Left lung (tissue), 10 donors: ENCODE results near the gene EBF4. TPM values are rescaled to one million over a fixed set of nuclear protein-coding genes. Genes with fewer than 3 reads are reported as not detected.

Source experiments
- ATAC-seq: fragments of 200-7000 bp; cut with Tn5 transposase; one replicate; pipeline ENCODE4 v1.9.1; 2020; ENCODE audit warnings: moderate library complexity
- DNase-seq, 4 donors: peaks; one replicate each; pipeline ENCODE4 v3.0.0-alpha.2; 2013 to 2020
- H3K27ac ChIP-seq, 2 donors: fragments of 200-600 bp; sonication (generic) in 1 of 2; one replicate each; pipeline versions ENCODE4 v1.5.0 to v1.8.0; 2020 to 2021
- H3K27me3 ChIP-seq, 2 donors: fragments of 200-600 bp; sonication (generic) in 1 of 2; one replicate each; pipeline versions ENCODE4 v1.5.0 to v1.8.0; 2020 to 2021
- H3K36me3 ChIP-seq, 2 donors: fragments of 200-600 bp; sonication (generic) in 1 of 2; one replicate each; pipeline versions ENCODE4 v1.5.0 to v1.8.0; 2020 to 2021
- H3K4me1 ChIP-seq, 2 donors: fragments of 200-600 bp; one replicate each; pipeline ENCODE4 v1.8.0; 2021
- H3K4me3 ChIP-seq, 2 donors: fragments of 200-600 bp; sonication (generic) in 1 of 2; one replicate each; pipeline versions ENCODE4 v1.5.0 to v1.8.0; 2020 to 2021; ENCODE audit warnings: mild to moderate bottlenecking in 1 of 2
- H3K9me3 ChIP-seq, 2 donors: fragments of 200-600 bp; sonication (generic) in 1 of 2; one replicate each; pipeline versions ENCODE4 v1.5.0 to v1.8.0; 2020 to 2021
- CTCF ChIP-seq, 2 donors: fragments of 200-600 bp; sonication (generic) in 1 of 2; IDR thresholded peaks; one replicate each; pipeline versions ENCODE4 v1.5.0 to v1.8.0; 2021; ENCODE audit warnings: antibody characterized with exemption in 2 of 2
- intact Hi-C, 2 donors: fragments of 100-400 bp; cut with DNase I; formaldehyde crosslinking; loops; one replicate each; pipeline versions ENCODE4 v1.11.2 to v1.14.2; 2022
- polyA plus RNA-seq, 6 donors: library from polyadenylated mRNA; unstranded; fragments of 120-200 nt; gene quantifications; one replicate each; pipeline ENCODE4 v1.2.1, GENCODE V29; 2013; ENCODE audit not compliant: insufficient read length in 6 of 6
- total RNA-seq, 2 donors: library from RNA; stranded (reverse); fragmentation: NEBNext Ultra II Directional; extraction: Animal tissue kit (Norgen Biotek cat#: 25700); gene quantifications; one replicate each; pipeline ENCODE4 v1.2.1, GENCODE V29; 2021
- donor health status: DM: no; HTN: yes; CAD: no.
- donor health status: DM: no; HTN: no; CAD: no.

EBF4 gene
- total and polyA plus RNA-seq, 8 donors, result 10.0 to 55.9 (median 40.0) TPM

- Histone ChIP-seq H3K27me3 (peaks cover 23 to 88% of the 10 kb centered on the region in 2 donors), H3K27ac (no peak overlapping the region), H3K4me3 (no peak overlapping the region), H3K9me3 (no peaks in the 10 kb centered on the region), H3K4me1 (peaks cover 0 to 25% of the 10 kb centered on the region in 2 donors), H3K36me3 (no peaks in the 10 kb centered on the region)
- intact Hi-C loops, result no loop called here
- DNase-seq, result no peak
- no peak for ATAC-seq
- TF ChIP-seq CTCF (IDR thresholded peaks at IDR 0.05), result no peak
Measured at GRCh38 chr20:2797136-2797983, 104.8 kb downstream of the EBF4 start.

- ATAC-seq, result no peak
- no peak for DNase-seq
Measured at GRCh38 chr20:2798095-2798805, 105.7 kb downstream of the EBF4 start.

DNA sequence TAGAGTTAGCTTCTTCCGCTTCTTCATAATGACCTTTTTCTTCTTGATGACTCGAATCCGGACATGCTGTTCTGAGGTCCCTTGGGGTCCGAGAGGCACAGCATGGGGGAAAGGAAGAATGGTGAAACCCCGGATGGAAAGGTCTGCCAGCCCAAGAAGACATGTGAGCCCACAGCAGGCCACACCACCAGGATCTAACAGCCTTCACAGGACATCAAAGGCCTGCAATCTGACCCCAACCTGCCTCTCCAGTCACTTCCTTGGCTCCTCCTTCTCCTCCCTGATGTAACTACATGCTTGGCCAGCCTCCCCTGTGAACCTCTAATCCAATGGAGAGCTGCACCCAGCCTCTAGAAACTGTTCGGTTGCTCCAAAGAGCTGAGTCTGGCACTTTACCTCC is 106.2 kb downstream of the EBF4 start:
- intact Hi-C loops, result no loop called here
- no peak overlapping the region for H3K27ac ChIP-seq
- no peaks in the 10 kb centered on the region for H3K9me3 ChIP-seq
- TF ChIP-seq CTCF (IDR thresholded peaks at IDR 0.05), result no peak
- DNase-seq (no peak), ATAC-seq (no peak)
- peaks cover 0 to 25% of the 10 kb centered on the region in 2 donors for H3K4me1 ChIP-seq
- no peak overlapping the region for H3K4me3 ChIP-seq
- peaks cover 28 to 94% of the 10 kb centered on the region in 2 donors for H3K27me3 ChIP-seq
- no peaks in the 10 kb centered on the region for H3K36me3 ChIP-seq

More at GRCh38 chr20:2798095-2798805, 105.7 kb downstream of the EBF4 start:
- no peak for TF ChIP-seq CTCF (IDR thresholded peaks at IDR 0.05)
- H3K27ac ChIP-seq, result no peak overlapping the region
- H3K36me3 ChIP-seq, result no peaks in the 10 kb centered on the region
- no peak overlapping the region for H3K4me3 ChIP-seq
- H3K4me1 ChIP-seq, result peaks cover 0 to 25% of the 10 kb centered on the region in 2 donors
- intact Hi-C loops, result no loop called here
- peaks cover 28 to 89% of the 10 kb centered on the region in 2 donors for H3K27me3 ChIP-seq
- H3K9me3 ChIP-seq, result no peaks in the 10 kb centered on the region

DNA sequence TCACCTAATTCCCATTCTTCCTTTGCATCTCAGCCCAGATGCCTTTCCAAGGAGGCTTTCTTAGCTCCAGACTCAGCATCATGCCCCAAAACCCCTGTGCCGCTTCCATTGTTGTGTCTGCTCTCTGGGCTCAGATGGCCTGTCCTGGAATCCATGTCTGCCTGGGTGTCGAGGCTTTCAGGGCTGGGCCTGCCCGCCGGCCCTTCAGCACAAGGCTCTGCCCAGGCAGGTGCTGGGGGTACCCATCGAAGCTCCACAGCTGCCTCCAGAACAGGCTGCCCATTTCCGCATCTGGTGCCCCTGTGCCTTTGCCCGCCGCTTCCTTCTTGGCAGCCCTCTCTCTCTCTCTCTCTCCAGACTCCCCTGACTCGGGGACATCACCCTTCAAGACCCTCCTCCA is 106.7 kb downstream of the EBF4 start:
- peaks cover 32 to 94% of the 10 kb centered on the region in 2 donors for H3K27me3 ChIP-seq
- no peak overlapping the region for H3K27ac ChIP-seq
- no peak for TF ChIP-seq CTCF (IDR thresholded peaks at IDR 0.05)
- DNase-seq (no peak), ATAC-seq (no peak)
- no peaks in the 10 kb centered on the region for H3K36me3 ChIP-seq
- H3K9me3 ChIP-seq, result no peaks in the 10 kb centered on the region
- peaks cover 0 to 25% of the 10 kb centered on the region in 2 donors for H3K4me1 ChIP-seq
- peak overlapping the region in 1 of 2 donors; percentile 31 for H3K4me3 ChIP-seq
- intact Hi-C loops, result no loop called here
